Cardiac muscle cell (in vitro differentiated cells and primary cell): ENCODE data around the gene CBFA2T2. TPM values are rescaled to one million over a fixed set of nuclear protein-coding genes. Genes with fewer than 3 reads are reported as not detected.
A peak's percentile ranks its signal among the peaks of the same experiment; 100 is the strongest.
"Not testable (repeated sequence)": the region's sequence is repeated elsewhere in the genome, so short reads cannot be mapped to it uniquely, and the experiment has no call there.

Experiments
- DNase-seq, 2 donors: peaks; one replicate each; pipeline versions ENCODE4 v3.0.0 to v3.0.0-alpha.2; 2010 to 2017; ENCODE audit warnings: low read depth in 1 of 2, low spot score in 1 of 2
- H3K27ac ChIP-seq: fragments of 200-600 bp; sonication (generic); 2 replicates; pipeline ENCODE4 v1.5.1; 2016
- H3K27me3 ChIP-seq: fragments of 200-600 bp; sonication (generic); 2 replicates; pipeline ENCODE4 v1.6.0; 2016; ENCODE audit warnings: control low read depth
- H3K36me3 ChIP-seq: fragments of 200-600 bp; sonication (generic); 2 replicates; pipeline ENCODE4 v1.5.1; 2016; ENCODE audit warnings: control low read depth
- H3K4me1 ChIP-seq: fragments of 200-600 bp; sonication (generic); 2 replicates; pipeline ENCODE4 v1.8.1; 2017; ENCODE audit warnings: low read depth, mild to moderate bottlenecking, mixed run types
- H3K4me3 ChIP-seq: fragments of 200-600 bp; sonication (generic); 2 replicates; pipeline ENCODE4 v1.5.1; 2016; ENCODE audit warnings: mild to moderate bottlenecking
- H3K9me3 ChIP-seq: fragments of 200-600 bp; sonication (generic); 2 replicates; pipeline ENCODE4 v1.5.1; 2017; ENCODE audit warnings: low read depth, mild to moderate bottlenecking, control low read depth
- polyA plus RNA-seq: library from polyadenylated mRNA; unstranded; fragments of >200 nt; fragmentation: Nextera tagmentation; extraction: Ambion mirVana; gene quantifications from 2 replicates; pipeline ENCODE4 v1.2.1, GENCODE V29; 2016
- total RNA-seq: library from RNA; depleted of rRNA; stranded (reverse); fragments of >200 nt; gene quantifications from 2 replicates; pipeline ENCODE4 v1.2.3, GENCODE V29; 2016
- TF ChIP-seq, protein P1 (sequence below): IDR thresholded peaks from 2 replicates; pipeline ENCODE4 v1.5.1; 2012; ENCODE audit warnings: low read depth, mild to moderate bottlenecking, low read length

The CBFA2T2 gene
- total and polyA plus RNA-seq, 2 experiments from 2014 or later: 36.7 to 53.1 TPM

DNA sequence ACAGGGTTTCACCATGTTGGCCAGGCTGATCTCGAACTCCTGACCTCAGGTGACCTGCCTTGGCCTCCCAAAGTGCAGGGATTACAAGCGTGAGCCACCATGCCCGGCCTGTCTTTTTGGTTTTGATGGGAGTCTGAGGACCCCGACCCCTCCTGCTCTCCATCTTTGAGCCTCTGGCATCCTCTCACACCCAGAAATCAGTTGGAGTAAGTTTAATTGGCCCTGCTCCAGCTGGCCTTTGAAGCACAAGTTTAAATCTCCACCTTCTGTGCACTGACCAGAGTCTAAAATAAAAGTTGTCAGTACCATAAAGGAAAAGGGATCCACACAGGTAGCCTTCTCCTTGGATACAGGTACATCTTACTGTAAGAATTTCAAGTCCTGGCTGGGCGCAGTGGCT, 156.3 kb downstream of the CBFA2T2 start:
- H3K27ac ChIP-seq: no peak overlapping the region
- TF ChIP-seq, protein P1, sequence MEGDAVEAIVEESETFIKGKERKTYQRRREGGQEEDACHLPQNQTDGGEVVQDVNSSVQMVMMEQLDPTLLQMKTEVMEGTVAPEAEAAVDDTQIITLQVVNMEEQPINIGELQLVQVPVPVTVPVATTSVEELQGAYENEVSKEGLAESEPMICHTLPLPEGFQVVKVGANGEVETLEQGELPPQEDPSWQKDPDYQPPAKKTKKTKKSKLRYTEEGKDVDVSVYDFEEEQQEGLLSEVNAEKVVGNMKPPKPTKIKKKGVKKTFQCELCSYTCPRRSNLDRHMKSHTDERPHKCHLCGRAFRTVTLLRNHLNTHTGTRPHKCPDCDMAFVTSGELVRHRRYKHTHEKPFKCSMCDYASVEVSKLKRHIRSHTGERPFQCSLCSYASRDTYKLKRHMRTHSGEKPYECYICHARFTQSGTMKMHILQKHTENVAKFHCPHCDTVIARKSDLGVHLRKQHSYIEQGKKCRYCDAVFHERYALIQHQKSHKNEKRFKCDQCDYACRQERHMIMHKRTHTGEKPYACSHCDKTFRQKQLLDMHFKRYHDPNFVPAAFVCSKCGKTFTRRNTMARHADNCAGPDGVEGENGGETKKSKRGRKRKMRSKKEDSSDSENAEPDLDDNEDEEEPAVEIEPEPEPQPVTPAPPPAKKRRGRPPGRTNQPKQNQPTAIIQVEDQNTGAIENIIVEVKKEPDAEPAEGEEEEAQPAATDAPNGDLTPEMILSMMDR: no peak
- no peak overlapping the region for H3K4me3 ChIP-seq
- H3K27me3 ChIP-seq: no peaks in the 10 kb centered on the region
- DNase-seq: no peak
- peaks cover 18% of the 10 kb centered on the region for H3K4me1 ChIP-seq
- H3K36me3 ChIP-seq: peaks cover 19% of the 10 kb centered on the region
- H3K9me3 ChIP-seq: no peaks in the 10 kb centered on the region

- Histone ChIP-seq H3K4me1 (peaks cover 18% of the 10 kb centered on the region), H3K27ac (peak overlapping the region; percentile 36), H3K36me3 (peaks cover 13% of the 10 kb centered on the region)
- not testable (repeated sequence) for H3K9me3 ChIP-seq, H3K27me3 ChIP-seq, H3K4me3 ChIP-seq
- DNase-seq: peak in 1 of 2 donors; percentile 59
Measured at GRCh38 chr20:33646959-33647602, 157.2 kb downstream of the CBFA2T2 start.

- Histone ChIP-seq H3K27me3 (no peaks in the 10 kb centered on the region), H3K9me3 (no peaks in the 10 kb centered on the region), H3K36me3 (peaks cover 13% of the 10 kb centered on the region), H3K27ac (peak overlapping the region; percentile 54), H3K4me1 (peaks cover 18% of the 10 kb centered on the region), H3K4me3 (no peak overlapping the region)
- peak in 1 of 2 donors; percentile 61 for DNase-seq
- TF ChIP-seq, protein P1: no peak
Measured at GRCh38 chr20:33647603-33648395, 157.9 kb downstream of the CBFA2T2 start.

DNA sequence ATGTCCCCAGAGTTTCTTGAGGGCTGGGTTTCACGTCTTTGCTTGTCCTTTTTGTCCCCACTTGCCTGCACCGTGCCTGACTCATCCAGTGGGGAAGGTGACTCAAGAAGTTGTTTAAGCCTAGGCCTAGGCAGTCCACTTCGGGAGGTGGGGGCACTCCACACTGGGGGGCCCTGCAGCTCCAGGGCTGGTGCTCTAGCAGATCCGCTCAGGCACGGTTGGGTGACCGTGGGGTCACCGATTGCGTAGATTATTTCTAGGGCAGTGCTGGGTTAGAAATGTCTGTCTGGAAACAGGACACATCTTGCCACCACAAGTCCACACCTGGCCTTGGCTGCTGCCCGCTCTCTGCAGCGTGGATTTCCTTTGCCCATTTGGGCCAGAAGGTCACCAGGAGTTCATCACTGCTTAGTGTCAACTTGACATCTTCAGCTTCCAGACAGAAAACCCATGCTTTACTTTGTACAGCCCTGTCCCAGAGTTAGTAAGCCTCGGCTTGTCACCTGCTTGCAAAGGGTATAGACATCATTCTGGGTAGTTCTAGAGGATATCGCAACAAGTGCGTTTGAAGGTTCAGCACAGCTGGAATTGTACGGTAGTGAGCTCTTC, 158.6 kb downstream of the CBFA2T2 start:
- Histone ChIP-seq H3K4me3 (no peak overlapping the region), H3K4me1 (peaks cover 18% of the 10 kb centered on the region), H3K9me3 (no peaks in the 10 kb centered on the region), H3K27ac (peak overlapping the region; percentile 54), H3K36me3 (peaks cover 13% of the 10 kb centered on the region), H3K27me3 (no peaks in the 10 kb centered on the region)
- TF ChIP-seq, protein P1: no peak
- DNase-seq: peak in 1 of 2 donors; percentile 74

- DNase-seq: no peak
- Histone ChIP-seq H3K27ac (peak overlapping the region; percentile 54), H3K36me3 (peaks cover 13% of the 10 kb centered on the region), H3K4me1 (peaks cover 18% of the 10 kb centered on the region), H3K4me3 (no peak overlapping the region), H3K9me3 (no peaks in the 10 kb centered on the region), H3K27me3 (no peaks in the 10 kb centered on the region)
- TF ChIP-seq, protein P1: no peak
Measured at GRCh38 chr20:33649201-33649681, 159.3 kb downstream of the CBFA2T2 start.
